Stimulated activated CD8-positive, alpha-beta memory T cell treated with anti-CD3 and anti-CD28 coated beads, Interleukin-7, amount 100 ng/mL, for 1 hour (primary cell): ENCODE results near the gene MED7.

Experiments used
- DNase-seq, 2 donors: peaks; one replicate each; pipeline ENCODE4 v3.0.0-alpha.2; 2020; ENCODE audit warnings: low read depth in 2 of 2

MED7 gene

DNA sequence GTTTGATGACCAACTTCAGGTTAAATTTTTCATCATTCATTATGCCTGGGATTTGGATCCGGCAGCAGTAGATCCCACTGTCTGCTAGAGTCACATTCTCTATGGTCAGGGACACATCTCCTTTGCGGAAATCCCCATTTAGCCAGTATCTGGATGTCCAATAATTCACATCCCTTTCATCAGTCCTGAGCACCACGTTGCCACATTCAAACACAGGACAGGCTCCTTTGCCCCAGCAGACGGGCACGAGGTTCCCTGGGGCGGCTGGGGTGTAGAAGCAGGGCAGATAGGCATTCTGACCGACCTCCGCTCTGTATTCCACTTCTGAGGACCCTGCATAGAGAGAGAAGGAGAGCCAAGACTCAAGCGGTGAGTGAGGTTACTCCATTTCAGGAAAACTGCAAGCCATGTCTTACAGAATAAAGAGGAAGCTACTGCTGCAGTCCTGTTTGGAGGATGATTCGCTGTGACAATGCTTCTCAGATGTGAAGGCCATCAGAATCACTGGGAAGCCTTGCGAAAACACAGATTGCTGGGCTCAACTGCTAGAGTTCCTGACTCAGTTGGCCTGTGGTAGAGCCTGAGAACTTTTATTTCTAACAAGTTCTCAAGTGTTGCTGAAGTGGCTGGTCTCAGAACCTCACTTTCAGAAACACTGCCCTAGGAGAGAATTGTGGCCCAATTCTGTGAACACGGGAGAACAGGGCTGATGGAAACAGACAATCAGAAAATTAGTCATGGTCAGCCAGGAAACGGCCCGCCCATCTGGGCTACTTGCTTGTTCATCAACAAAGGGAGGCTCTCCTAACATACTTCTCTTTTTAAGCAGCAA lies 35.8 kb downstream of the MED7 start:
- DNase-seq: no peak

- DNase-seq: no peak
Measured at GRCh38 chr5:157100140-157100679, 42.5 kb downstream of the MED7 start.

DNA sequence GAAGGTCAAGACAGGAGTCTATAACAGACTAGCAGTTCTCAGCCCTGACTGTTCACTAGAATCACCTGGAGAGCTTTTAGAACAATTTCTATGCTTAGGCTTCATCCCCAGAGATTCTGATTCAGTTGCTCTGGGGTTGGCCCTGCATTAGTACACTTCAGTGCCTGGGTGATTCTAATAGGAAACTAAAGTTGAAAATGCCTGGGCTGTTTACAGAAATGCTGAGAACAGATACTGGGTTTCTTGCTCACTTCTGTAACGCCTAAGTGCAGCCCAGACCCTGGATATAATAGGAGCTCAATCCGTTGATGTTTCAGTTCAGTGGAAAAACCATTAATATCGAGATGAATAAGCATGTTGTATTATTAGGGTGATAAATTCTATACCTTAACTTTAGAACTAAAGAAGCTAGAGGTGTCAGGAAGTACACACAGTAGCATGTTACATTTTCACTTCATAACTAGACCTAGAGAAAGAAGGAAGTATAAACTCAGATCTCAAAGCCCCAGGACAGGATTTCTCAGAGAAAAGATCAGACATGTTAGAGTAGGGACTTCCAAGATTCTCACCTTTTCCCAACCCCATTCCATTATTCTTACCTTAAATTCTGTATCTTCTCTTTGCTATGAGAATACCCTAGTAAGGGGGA lies 54.2 kb downstream of the MED7 start:
- DNase-seq: no peak
